Neutrophil (primary cell): ENCODE results near the gene DUSP15.

ENCODE experiments used
- H3K27ac ChIP-seq: fragments of 200-600 bp; sonication (generic); 2 replicates; pipeline ENCODE4 v1.5.1; 2016; ENCODE audit warnings: mild to moderate bottlenecking, moderate library complexity
- H3K27me3 ChIP-seq: fragments of 200-600 bp; sonication (generic); 2 replicates; pipeline ENCODE4 v1.6.0; 2016; ENCODE audit warnings: mild to moderate bottlenecking
- H3K36me3 ChIP-seq: fragments of 200-600 bp; sonication (generic); 2 replicates; pipeline ENCODE4 v1.5.1; 2017
- H3K4me1 ChIP-seq, 2 experiments: fragments of 200-600 bp in 1 of 2; sonication (generic) in 1 of 2; 1 replicate in 1 of 2; 2 replicates in 1 of 2; pipeline versions ENCODE4 v1.5.1 to v1.6.1; 2013 to 2016; ENCODE audit warnings: low read depth in 1 of 2, low read length in 1 of 2, mild to moderate bottlenecking in 1 of 2, moderate library complexity in 1 of 2; ENCODE audit not compliant: control insufficient read depth in 1 of 2, insufficient read depth in 1 of 2
- H3K4me3 ChIP-seq, 2 experiments: fragments of 200-600 bp in 1 of 2; sonication (generic) in 1 of 2; 1 replicate in 1 of 2; 2 replicates in 1 of 2; pipeline ENCODE4 v1.5.1; 2013 to 2016; ENCODE audit warnings: low read depth in 1 of 2, low read length in 1 of 2, mild to moderate bottlenecking in 1 of 2, moderate library complexity in 1 of 2
- H3K9me3 ChIP-seq: fragments of 200-600 bp; sonication (generic); 2 replicates; pipeline ENCODE4 v1.5.1; 2016
- TF ChIP-seq, protein P1 (sequence below): fragments of 200-600 bp; sonication (generic); IDR thresholded peaks from 2 replicates; pipeline ENCODE4 v1.5.1; 2016; ENCODE audit warnings: antibody characterized with exemption

DUSP15 gene

DNA sequence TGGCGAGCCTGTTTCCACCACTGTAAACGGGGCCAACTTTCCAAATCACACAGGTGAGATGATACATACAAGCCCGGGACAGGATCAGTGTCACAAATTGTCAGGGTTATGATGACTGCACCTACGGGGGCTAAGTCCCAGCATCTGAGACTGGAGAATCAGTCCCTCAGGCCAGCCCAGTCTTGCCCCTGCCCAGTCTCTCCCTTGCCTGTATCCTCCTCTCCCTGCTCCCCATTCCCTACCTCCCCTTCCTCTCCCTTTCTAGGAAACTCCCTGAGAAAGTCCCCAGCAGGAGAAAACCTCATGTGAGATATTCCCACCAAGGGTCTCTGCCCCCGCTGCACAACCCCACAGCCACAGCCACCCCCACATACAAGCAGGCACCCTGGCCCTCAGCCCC lies 26.4 kb downstream of the DUSP15 start:
- Histone ChIP-seq H3K36me3 (no peaks in the 10 kb centered on the region), H3K27ac (no peak overlapping the region), H3K9me3 (no peaks in the 10 kb centered on the region), H3K4me1 (peaks cover 3 to 6% of the 10 kb centered on the region in 2 experiments), H3K4me3 (no peak overlapping the region), H3K27me3 (peaks cover 13% of the 10 kb centered on the region)
- TF ChIP-seq, protein P1, sequence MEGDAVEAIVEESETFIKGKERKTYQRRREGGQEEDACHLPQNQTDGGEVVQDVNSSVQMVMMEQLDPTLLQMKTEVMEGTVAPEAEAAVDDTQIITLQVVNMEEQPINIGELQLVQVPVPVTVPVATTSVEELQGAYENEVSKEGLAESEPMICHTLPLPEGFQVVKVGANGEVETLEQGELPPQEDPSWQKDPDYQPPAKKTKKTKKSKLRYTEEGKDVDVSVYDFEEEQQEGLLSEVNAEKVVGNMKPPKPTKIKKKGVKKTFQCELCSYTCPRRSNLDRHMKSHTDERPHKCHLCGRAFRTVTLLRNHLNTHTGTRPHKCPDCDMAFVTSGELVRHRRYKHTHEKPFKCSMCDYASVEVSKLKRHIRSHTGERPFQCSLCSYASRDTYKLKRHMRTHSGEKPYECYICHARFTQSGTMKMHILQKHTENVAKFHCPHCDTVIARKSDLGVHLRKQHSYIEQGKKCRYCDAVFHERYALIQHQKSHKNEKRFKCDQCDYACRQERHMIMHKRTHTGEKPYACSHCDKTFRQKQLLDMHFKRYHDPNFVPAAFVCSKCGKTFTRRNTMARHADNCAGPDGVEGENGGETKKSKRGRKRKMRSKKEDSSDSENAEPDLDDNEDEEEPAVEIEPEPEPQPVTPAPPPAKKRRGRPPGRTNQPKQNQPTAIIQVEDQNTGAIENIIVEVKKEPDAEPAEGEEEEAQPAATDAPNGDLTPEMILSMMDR = no peak

DNA sequence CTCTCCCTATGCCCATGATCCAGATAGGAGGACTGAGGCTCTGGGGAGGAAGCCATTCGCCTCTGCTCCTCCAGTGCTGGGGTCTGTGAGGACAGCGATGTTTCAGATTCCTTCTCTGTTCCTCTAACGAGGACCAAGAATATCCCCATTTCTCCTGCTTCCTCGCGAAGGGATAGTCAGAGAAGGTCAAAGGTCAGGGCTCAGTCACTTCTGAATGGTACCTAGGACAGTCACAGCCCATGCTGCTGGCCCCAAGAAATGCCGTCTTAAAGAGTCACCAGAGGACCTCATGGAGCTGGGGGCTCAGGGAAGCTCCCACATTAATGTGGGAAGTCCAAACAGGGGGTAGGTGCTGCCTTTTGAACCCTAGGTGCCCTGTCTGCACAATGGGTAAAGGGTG lies 27.0 kb downstream of the DUSP15 start:
- Histone ChIP-seq H3K36me3 (no peaks in the 10 kb centered on the region), H3K27me3 (peaks cover 8% of the 10 kb centered on the region), H3K4me1 (peaks cover 9 to 12% of the 10 kb centered on the region in 2 experiments), H3K9me3 (no peaks in the 10 kb centered on the region), H3K27ac (no peak overlapping the region), H3K4me3 (no peak overlapping the region)
- TF ChIP-seq, protein P1 = no peak

DNA sequence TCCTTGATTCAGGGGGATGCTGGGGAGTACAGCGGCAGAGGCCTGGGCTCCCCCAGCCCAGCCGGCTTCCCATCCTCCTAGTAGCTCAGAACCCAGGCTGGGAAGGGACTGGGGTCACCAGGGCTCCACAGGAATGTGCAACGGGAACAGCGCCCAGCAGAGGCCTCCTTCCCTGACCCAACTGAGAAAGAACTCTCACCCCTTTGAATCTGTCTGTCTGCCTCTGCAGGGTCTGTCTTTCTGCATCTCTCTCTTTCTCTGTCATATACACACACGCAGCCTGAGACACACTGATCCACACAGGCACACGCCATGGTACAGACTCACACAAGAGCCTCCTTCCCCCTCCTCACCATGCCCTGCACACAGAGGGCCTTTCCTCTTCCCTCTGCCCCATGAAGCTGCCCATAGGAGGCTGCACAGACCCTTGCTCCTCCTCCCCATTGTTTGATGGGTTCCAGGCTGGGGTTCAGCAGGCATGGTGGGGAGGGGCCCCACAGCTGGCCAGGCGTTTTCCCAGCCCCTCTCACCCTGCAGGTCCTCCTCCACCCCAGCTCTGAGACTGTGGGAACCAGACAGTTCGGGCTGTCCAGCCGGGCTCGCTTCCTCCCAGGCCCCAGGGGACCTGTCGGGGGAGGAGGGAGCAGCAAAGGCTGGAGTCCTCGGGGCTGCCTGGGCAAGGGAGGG lies 27.7 kb downstream of the DUSP15 start:
- Histone ChIP-seq H3K27ac (no peak overlapping the region), H3K4me3 (no peak overlapping the region), H3K36me3 (no peaks in the 10 kb centered on the region), H3K9me3 (no peaks in the 10 kb centered on the region), H3K4me1 (peaks cover 9 to 12% of the 10 kb centered on the region in 2 experiments), H3K27me3 (peaks cover 2% of the 10 kb centered on the region)
- TF ChIP-seq, protein P1 = no peak

DNA sequence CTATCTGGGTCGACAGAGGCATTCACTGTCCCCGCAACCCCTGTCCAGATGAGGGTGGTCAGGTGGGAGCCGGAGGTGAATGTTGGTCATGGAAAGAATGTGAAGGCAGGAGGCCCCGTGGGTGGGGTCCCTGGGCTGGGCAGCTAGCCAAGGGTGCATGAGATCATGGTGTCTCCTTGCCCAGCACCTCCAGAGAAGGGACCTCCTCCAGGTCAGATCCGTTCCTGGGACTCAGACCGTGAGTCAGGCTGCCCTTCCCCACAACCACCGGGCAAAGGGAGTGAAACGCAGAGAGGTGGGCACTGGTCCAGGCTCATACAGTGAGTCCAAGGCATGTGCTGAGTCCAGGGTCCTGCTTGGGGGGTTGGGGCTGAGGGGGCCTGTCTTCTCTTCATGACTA lies 28.4 kb downstream of the DUSP15 start:
- Histone ChIP-seq H3K4me3 (no peak overlapping the region), H3K9me3 (no peaks in the 10 kb centered on the region), H3K36me3 (no peaks in the 10 kb centered on the region), H3K4me1 (peaks cover 12% of the 10 kb centered on the region in 2 experiments), H3K27me3 (no peaks in the 10 kb centered on the region), H3K27ac (no peak overlapping the region)
- TF ChIP-seq, protein P1 = no peak

DNA sequence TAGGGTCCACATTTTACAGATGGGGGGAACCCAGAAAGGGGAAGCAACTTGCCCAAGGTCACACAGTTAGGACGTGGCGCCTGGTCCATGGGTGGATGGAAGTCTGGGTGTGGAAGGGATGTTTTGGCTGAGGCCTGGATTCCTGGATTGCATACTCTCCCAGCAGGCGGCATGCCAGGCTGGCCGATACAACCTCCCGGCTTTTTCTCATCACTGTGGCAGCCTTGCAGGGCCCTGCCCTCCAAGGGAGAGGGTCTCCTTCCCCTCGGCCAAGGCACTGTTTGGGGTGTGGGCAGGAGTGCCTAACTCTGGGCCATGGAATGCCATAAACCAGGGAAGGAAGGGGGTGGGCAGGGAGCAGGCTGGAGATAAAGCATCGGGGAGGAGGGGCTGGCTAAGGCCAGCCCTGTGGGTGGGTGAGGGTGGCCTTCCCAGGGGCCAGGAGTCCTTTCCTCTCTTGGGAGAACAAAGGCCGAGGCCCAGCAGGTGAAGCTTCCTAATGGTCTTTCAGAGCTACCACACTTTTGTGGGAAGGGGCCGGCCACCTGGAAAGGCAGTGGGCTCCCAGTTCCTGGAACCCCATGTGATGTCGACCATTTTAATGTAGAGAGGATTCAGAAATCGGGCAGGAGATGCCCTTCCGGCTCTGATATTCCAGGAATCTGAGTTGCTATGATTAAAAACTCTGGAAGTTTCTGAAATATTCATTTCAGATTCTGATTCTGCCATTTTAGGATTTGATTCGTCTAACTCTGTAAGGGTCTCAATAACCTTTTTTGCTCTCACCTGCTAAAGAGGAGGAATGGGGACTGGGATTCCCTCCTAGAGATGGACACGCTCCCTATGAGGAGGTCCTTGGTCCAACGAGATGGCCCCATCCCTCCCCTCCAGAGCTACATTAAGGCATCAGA lies 29.2 kb downstream of the DUSP15 start:
- Histone ChIP-seq H3K27me3 (no peaks in the 10 kb centered on the region), H3K27ac (no peak overlapping the region)

More for the DNA sequence above, 29.2 kb downstream of the DUSP15 start:
- TF ChIP-seq, protein P1 = no peak
- Histone ChIP-seq H3K4me1 (peaks cover 16 to 18% of the 10 kb centered on the region in 2 experiments), H3K36me3 (no peaks in the 10 kb centered on the region), H3K4me3 (no peak overlapping the region), H3K9me3 (no peaks in the 10 kb centered on the region)
